Neutrophil (primary cell): Measurements from ENCODE around the gene RIC1.
"Not testable (repeated sequence)": the region's sequence is repeated elsewhere in the genome, so short reads cannot be mapped to it uniquely, and the experiment has no call there.

Experiments
- H3K27ac ChIP-seq: fragments of 200-600 bp; sonication (generic); 2 replicates; pipeline ENCODE4 v1.5.1; 2016; ENCODE audit warnings: mild to moderate bottlenecking, moderate library complexity
- H3K27me3 ChIP-seq: fragments of 200-600 bp; sonication (generic); 2 replicates; pipeline ENCODE4 v1.6.0; 2016; ENCODE audit warnings: mild to moderate bottlenecking
- H3K36me3 ChIP-seq: fragments of 200-600 bp; sonication (generic); 2 replicates; pipeline ENCODE4 v1.5.1; 2017
- H3K4me1 ChIP-seq, 2 experiments: fragments of 200-600 bp in 1 of 2; sonication (generic) in 1 of 2; 1 replicate in 1 of 2; 2 replicates in 1 of 2; pipeline versions ENCODE4 v1.5.1 to v1.6.1; 2013 to 2016; ENCODE audit warnings: low read depth in 1 of 2, low read length in 1 of 2, mild to moderate bottlenecking in 1 of 2, moderate library complexity in 1 of 2; ENCODE audit not compliant: control insufficient read depth in 1 of 2, insufficient read depth in 1 of 2
- H3K4me3 ChIP-seq, 2 experiments: fragments of 200-600 bp in 1 of 2; sonication (generic) in 1 of 2; 1 replicate in 1 of 2; 2 replicates in 1 of 2; pipeline ENCODE4 v1.5.1; 2013 to 2016; ENCODE audit warnings: low read depth in 1 of 2, low read length in 1 of 2, mild to moderate bottlenecking in 1 of 2, moderate library complexity in 1 of 2
- H3K9me3 ChIP-seq: fragments of 200-600 bp; sonication (generic); 2 replicates; pipeline ENCODE4 v1.5.1; 2016
- TF ChIP-seq, protein P1 (sequence below): fragments of 200-600 bp; sonication (generic); IDR thresholded peaks from 2 replicates; pipeline ENCODE4 v1.5.1; 2016; ENCODE audit warnings: antibody characterized with exemption

Gene RIC1, protein sequence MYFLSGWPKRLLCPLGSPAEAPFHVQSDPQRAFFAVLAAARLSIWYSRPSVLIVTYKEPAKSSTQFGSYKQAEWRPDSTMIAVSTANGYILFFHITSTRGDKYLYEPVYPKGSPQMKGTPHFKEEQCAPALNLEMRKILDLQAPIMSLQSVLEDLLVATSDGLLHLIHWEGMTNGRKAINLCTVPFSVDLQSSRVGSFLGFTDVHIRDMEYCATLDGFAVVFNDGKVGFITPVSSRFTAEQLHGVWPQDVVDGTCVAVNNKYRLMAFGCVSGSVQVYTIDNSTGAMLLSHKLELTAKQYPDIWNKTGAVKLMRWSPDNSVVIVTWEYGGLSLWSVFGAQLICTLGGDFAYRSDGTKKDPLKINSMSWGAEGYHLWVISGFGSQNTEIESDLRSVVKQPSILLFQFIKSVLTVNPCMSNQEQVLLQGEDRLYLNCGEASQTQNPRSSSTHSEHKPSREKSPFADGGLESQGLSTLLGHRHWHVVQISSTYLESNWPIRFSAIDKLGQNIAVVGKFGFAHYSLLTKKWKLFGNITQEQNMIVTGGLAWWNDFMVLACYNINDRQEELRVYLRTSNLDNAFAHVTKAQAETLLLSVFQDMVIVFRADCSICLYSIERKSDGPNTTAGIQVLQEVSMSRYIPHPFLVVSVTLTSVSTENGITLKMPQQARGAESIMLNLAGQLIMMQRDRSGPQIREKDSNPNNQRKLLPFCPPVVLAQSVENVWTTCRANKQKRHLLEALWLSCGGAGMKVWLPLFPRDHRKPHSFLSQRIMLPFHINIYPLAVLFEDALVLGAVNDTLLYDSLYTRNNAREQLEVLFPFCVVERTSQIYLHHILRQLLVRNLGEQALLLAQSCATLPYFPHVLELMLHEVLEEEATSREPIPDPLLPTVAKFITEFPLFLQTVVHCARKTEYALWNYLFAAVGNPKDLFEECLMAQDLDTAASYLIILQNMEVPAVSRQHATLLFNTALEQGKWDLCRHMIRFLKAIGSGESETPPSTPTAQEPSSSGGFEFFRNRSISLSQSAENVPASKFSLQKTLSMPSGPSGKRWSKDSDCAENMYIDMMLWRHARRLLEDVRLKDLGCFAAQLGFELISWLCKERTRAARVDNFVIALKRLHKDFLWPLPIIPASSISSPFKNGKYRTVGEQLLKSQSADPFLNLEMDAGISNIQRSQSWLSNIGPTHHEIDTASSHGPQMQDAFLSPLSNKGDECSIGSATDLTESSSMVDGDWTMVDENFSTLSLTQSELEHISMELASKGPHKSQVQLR (N-terminal part only)

DNA sequence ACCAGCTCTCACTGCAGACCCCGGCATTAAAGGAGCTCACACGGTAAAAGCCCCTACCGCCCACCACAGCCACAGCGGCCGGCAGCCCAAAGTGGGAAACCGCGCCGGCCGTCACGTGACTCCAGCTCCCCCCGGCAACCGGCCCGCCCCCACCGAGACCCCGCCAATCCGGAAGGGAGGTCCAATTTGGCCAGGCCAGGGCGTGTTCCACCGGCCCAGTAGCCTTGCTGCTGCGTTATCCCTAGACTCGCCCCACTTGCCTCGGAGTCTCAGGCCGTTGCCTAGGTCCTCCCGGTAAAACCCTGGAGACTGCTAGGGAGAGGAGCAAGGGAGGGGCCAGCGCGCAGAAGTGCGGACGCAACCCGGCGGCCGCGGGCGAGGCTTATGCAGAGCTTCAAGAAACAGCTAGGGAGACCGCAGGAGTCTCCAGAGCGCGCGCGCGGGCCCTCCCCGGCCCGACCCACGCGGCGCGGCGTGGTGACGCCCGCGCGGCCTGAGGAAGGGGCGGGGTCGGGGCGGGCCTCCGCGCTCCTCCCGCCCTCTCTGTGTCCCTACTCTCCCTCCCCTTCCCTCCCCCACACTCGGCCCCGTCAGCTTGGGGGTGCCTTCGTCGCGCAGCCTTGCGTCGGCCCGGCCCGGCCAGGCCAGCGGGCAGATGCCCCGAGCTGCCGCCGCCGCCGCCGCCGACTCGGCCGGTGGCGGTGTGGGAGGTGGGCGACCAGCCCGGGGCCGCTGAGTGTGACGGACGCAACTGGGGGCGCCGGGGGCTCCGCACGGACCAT is at the start of gene RIC1:
RIC1 (plus strand) TSS at position 578 of the 782 bp plus-strand sequence; CDS start at position 781, 203 bp downstream.
- Histone ChIP-seq H3K27me3 (no peaks in the 10 kb centered on the region), H3K4me3 (peak within 1 kb of the TSS; percentile 89 to 97), H3K36me3 (no peaks in the 10 kb centered on the region), H3K4me1 (peaks cover 46 to 49% of the 10 kb centered on the region in 2 experiments), H3K27ac (peak within 1 kb of the TSS; percentile 95), H3K9me3 (no peaks in the 10 kb centered on the region)
- TF ChIP-seq, protein P1, sequence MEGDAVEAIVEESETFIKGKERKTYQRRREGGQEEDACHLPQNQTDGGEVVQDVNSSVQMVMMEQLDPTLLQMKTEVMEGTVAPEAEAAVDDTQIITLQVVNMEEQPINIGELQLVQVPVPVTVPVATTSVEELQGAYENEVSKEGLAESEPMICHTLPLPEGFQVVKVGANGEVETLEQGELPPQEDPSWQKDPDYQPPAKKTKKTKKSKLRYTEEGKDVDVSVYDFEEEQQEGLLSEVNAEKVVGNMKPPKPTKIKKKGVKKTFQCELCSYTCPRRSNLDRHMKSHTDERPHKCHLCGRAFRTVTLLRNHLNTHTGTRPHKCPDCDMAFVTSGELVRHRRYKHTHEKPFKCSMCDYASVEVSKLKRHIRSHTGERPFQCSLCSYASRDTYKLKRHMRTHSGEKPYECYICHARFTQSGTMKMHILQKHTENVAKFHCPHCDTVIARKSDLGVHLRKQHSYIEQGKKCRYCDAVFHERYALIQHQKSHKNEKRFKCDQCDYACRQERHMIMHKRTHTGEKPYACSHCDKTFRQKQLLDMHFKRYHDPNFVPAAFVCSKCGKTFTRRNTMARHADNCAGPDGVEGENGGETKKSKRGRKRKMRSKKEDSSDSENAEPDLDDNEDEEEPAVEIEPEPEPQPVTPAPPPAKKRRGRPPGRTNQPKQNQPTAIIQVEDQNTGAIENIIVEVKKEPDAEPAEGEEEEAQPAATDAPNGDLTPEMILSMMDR: peak; percentile 75

DNA sequence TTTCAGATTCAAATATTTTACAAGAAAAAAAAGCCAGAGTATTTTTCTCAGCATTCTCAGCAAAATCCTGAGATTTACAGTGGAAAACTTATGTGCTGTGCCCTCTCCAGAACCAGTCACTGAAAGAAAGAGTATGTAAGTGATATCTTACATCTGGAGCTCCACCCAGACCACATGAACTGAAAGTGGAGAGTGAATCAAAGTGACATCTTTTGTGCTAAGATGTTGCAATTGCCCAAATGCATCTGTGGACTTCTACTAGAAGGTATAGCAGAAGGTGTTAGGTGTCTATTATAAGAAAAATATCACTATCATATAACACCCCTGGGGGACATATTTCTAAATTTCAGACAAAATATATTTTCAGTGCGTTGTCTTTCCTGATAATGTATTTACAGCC is 49.0 kb upstream of the RIC1 start:
- Histone ChIP-seq H3K27ac (no peak overlapping the region), H3K4me1 (peaks cover 5 to 7% of the 10 kb centered on the region in 2 experiments), H3K27me3 (no peaks in the 10 kb centered on the region), H3K36me3 (no peaks in the 10 kb centered on the region), H3K9me3 (no peaks in the 10 kb centered on the region), H3K4me3 (no peak overlapping the region)
- TF ChIP-seq, protein P1: no peak

DNA sequence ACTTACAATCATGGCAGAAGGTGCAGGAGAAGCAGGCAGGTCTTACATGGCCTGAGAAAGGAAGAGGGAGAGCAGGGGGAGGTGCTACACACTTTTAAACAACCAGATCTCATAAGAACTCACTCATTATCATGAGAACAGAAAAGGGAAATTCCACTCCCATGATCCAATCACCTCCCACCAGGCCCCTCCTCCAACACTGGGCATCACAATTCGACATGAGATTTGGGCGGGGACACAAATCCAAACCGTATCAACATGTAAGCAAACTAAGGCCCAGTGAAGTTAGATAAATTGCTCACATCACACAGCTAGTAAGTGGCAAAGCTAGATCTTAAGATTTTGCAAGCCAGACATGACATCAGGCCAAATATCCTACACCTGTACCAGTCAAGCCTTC is 48.3 kb upstream of the RIC1 start:
- H3K4me3 ChIP-seq: no peak overlapping the region
- no peak overlapping the region for H3K27ac ChIP-seq
- no peaks in the 10 kb centered on the region for H3K27me3 ChIP-seq
- H3K4me1 ChIP-seq: peaks cover 5 to 7% of the 10 kb centered on the region in 2 experiments
- TF ChIP-seq, protein P1: no peak
- no peaks in the 10 kb centered on the region for H3K9me3 ChIP-seq
- no peaks in the 10 kb centered on the region for H3K36me3 ChIP-seq

DNA sequence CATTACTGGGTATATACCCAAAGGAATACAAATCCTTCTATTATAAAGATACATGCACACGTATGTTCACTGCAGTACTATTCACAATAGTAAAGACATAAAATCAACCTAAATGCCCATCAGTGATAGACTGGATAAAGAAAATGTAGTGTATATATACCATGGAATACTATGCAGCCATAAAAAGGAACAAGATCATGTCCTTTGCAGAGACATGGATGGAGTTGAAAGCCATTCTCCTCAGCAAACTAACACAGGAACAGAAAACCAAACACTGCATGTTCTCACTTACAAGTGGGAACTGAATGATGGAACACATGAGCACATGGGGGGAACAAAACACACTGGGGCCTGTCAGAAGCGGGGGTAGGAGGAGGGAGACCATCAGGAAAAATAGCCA is 47.2 kb upstream of the RIC1 start:
- H3K4me1 ChIP-seq, H3K27ac ChIP-seq, H3K27me3 ChIP-seq, H3K9me3 ChIP-seq, H3K4me3 ChIP-seq, H3K36me3 ChIP-seq: not testable (repeated sequence)

DNA sequence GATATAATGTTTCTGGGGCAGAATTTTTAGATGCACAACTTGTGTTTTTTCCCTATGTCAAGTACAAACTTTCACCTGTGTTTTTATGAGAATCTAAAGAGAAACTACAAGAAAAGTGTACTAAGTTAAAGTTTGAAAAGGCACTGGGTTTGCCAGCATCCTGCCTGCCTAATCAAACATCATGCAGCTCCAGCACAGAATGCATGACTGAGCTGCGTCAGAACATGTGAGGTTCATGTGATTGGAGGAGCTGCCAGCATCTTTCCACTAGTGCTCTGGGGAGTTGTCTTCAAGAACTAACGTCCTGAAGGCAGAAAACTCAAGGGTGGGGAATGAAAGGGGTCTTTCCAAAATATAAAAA is 46.1 kb upstream of the RIC1 start:
- no peak overlapping the region for H3K27ac ChIP-seq
- H3K4me1 ChIP-seq: peaks cover 5 to 7% of the 10 kb centered on the region in 2 experiments
- H3K9me3 ChIP-seq: no peaks in the 10 kb centered on the region
- no peak overlapping the region for H3K4me3 ChIP-seq
- H3K36me3 ChIP-seq: no peaks in the 10 kb centered on the region
- H3K27me3 ChIP-seq: no peaks in the 10 kb centered on the region
- TF ChIP-seq, protein P1: no peak
